Endothelial cell of hepatic sinusoid (primary cell): ENCODE measurements around the gene P2RX6.
"Not testable (repeated sequence)": the region's sequence is repeated elsewhere in the genome, so short reads cannot be mapped to it uniquely, and the experiment has no call there.

Source experiments
- in situ Hi-C: cut with HindIII; loops from 2 replicates; pipeline ENCODE4 v1.10.0; 2017; ENCODE audit warnings: low sequenced_read_pairs

P2RX6 gene

DNA sequence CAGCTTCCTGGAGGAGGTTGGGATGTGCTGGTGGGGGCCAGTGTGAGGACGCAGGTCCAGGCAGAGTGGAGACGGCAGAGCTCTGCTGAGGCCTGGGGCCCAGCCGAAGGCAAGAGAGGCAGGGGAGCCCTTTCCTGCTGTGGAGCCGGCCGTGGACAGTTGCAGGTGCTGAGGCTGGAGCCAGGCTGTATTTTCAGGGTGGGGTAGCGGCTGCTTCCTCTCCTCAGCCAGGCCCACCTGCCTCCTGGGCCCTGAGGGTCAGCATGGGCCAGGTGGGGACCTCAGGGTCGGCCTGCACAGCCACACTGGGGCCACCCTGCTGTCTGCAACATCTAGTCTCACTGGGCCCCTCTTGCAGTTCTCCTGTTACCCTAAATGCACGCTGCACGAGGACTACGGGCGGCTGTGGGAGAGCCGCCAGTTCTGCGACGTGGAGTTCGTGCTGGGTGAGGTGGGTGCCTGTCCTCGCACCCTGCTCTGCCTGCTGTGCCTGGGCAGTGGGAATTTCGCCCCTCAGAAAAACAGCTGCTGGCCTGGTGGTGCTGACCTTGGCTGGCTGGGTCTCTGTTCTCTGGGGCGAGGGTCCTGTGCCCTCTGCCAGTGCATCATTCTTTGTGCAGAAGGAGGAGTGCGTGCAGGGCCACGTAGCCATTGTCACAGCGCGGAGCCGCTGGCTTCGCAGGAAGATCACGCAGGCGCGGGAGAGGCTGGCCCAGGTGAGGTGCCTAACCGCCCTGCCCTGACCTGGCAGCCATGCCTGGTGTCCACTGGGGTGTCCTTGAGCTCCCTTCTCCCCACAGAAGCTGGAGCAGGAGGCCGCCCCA is 21.4 kb upstream of the P2RX6 start:
- in situ Hi-C loops = no loop called here

DNA sequence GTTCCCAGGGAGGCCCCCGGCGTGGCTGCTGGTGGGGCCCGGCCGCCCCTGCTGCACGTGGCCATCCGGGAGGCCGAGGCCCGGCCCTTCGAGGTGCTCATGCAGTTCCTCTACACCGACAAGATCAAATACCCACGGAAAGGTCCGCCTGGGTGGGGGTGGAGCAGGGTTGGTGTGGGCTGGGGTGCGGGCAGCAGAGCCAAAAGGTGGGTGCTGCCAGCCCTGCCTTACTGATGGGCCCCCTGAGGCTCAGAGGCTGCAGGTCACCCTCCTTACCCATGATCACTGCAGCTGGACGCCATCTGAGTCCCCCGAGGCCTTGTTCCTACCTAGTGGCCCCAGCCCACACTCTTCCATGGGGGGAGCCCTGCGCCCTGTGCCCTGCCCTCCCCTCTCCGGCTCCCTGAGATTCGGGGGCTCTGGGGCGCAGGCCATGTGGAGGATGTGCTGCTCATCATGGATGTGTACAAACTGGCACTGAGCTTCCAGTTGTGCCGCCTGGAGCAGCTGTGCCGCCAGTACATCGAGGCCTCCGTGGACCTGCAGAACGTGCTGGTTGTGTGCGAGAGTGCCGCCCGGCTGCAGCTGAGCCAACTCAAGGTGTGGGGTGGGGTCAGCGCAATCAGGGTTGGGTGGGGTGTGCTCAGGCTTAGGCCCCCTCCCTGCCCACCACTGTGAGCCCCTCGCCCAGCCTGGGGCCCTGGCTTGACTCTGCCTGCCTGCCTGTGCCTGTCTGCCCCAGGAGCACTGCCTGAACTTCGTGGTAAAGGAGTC is 20.6 kb upstream of the P2RX6 start:
- in situ Hi-C loops = no loop called here

DNA sequence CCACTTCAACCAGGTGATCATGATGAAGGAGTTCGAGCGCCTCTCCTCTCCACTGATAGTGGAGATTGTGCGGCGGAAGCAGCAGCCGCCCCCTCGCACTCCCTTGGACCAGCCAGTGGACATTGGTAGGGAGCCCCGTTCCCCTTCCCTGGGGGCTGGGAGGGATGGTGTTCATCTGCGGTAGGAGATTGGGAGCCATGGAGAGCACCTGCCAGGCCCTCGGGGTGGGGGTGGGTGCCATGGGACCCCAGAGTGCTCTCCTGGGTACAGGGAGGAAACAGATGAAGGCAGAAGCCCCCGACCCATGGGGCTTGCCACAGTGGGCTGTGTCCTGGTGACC is 20.1 kb upstream of the P2RX6 start:
- in situ Hi-C loops = no loop called here

DNA sequence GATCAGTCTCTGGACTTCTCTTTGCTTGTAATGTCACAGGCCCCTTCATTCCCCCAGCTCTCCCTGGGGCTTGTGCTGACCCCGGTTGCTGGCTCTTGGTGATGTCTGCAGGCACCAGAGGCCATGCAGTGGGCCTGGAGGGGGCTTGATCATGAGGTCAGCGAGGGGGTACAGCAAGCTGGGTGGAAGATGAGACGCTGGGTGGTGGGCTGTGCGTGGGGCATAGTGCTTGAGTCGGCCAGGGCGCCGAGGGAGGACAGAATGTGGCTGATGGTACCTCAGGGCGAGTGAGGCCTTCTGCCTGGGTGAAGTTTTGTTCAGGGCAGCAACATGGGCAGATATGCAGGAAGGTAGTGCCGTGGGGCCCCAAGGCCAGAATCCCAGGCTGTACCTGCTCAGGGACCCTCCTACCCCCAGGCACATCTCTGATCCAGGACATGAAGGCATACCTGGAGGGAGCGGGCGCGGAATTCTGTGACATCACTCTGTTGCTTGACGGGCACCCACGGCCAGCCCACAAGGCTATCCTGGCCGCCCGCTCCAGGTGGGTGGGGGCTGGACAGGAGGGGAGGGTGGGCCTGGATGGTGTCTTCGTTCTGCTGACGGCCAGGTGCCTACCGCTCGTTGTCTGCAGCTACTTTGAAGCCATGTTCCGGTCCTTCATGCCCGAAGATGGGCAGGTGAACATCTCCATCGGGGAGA is 19.5 kb upstream of the P2RX6 start:
- in situ Hi-C loops = no loop called here

DNA sequence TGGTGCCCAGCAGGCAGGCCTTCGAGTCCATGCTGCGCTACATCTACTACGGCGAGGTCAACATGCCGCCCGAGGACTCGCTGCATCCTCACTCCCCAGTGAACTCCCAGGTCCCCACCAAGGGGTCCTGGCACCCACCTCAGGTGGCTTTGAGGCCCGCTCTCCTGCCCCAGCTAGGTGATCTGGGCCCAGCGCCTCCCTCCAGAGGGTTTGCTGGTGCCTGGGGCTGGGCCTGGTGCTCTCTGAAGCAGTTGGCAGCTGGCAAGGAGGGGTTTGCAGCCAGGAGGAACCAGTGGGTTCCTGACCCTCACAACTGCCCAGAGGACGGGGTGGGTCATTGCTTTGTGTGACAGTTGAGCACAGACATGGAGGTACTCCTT is 18.9 kb upstream of the P2RX6 start:
- in situ Hi-C loops = no loop called here

DNA sequence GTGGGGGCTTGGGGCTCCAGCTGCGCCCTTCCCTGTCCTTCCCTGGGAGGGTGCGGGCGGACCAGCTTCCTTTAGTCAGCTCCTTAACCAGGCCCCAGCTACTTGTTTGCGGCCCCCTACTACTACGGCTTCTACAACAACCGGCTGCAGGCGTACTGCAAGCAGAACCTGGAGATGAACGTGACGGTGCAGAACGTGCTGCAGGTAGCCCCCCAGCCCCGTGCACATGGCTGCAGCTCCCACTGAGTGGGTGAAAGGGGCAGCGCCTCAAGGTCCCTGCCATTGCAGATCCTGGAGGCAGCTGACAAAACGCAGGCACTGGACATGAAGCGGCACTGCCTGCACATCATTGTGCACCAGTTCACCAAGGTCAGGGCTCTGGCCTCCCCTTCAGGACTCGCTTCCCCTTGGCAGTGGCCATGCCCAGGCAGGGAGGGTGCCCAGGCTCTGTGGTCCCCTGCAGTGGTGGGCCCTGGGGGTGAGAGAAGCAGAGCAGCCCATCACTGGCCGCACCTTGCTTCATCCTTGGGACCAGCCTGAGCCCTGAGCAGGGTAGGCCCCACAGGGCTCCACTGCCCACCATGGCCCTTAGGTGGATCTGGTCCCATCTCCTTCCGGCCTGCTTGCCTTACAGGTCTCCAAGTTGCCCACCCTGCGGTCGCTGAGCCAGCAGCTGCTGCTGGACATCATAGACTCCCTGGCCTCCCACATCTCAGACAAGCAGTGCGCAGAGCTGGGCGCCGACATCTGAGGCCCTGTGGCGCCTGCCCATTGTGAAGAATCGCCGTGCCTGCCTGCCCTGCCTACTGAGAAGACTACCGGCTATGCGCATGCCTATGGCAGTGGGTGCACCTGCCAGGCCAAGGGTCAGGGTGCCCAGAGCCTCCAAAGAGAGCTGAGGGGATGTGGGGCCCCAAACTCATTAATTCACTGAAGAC is 18.1 kb upstream of the P2RX6 start:
- in situ Hi-C loops = no loop called here

- in situ Hi-C loops = no loop called here
Measured at GRCh38 chr22:20997536-20998257, 17.3 kb upstream of the P2RX6 start.

GRCh38 chr22:20998411-20999336 is 16.3 kb upstream of the P2RX6 start:
- in situ Hi-C loops = no loop called here

DNA sequence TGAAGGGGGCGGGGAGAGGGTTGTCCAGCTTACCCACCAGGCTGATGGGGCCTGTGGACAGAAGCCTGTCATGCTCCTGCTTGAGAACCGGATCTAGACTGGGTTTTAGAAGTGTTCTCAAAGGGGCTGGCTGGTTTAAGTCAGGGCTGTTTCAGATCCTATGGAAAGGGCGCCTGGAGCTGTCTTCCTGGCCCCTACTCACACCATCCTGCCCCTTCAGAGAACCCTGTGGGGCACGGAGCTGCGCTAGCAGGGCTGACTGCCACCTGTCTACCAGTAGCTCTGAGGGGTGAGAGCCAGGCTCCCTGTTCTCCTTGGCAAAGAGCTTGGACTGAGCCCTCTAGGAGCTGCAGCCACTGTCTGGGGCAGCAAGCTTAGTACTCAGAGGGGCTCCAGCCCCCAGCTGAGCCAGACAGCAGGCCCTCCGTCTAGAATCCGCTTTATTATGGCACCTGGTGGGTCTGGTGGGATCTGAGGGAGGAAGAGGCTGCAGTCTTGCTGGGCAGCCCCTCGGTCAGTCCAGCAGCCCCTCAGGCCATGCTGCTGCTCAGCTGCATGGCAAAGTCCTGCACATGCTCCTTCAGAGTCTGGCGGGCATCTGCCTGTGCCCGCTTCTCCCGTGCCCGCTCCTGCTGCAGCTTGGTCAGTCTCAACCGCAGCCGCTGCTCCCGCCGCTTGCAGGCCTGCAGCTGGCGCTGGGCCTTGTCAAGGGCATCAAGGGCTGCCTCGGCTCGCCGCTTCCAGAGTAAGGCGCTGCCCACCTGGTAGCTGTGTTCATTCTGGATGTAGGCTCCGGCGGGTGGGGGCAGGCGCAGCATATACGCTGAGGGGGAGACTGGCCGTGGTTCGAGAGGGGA is 15.4 kb upstream of the P2RX6 start:
- in situ Hi-C loops = no loop called here

GRCh38 chr22:21000207-21000986 is 14.6 kb upstream of the P2RX6 start:
- in situ Hi-C loops = no loop called here

GRCh38 chr22:21000987-21001600 is 13.9 kb upstream of the P2RX6 start:
- in situ Hi-C loops = no loop called here

GRCh38 chr22:21001601-21002325 is 13.2 kb upstream of the P2RX6 start, which contains the start of gene THAP7:
Gene THAP7, minus strand, starts transcription at chr22:21002118. Its CDS starts 207 bp downstream, at chr22:21001911.
- in situ Hi-C loops = no loop called here

DNA sequence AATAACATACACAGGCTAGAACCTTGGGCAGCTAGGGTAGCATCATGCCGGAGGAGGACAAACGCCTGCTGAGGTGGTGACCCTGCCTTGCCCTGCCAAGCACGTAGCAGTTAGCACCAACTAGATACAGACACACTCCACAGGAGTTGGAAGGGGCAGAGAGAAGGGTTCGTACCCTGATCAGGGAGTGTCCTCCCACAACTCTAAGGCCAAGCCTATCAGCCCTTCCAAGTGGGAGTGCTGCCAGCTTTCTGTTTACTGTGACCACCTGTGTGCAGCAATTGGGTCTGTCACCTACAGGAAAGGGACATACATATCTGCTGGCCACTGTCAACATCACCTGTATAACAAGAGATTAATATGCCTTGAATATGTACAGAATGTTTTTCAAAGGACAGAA is 11.2 kb upstream of the P2RX6 start:
- in situ Hi-C loops = no loop called here

DNA sequence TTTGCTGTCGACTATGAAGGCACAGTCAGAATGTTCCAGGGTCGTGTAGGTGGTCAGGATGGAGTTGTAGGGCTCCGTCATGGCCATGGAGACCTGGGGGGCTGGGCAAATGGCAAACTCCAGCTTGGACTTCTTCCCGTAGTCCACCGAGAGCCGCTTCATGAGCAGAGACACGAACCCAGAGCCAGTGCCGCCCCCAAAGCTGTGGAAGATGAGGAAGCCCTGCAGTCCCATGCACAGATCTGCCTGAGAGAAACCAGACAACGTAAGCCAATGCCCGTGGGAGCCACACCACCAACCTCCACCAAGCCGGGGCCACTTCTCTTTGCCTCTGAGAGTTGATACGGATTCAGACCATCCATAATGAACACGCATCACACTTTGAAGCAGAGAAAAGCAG is 5.8 kb upstream of the P2RX6 start:
- in situ Hi-C loops = not testable (repeated sequence)

- in situ Hi-C loops = no loop called here
Measured at GRCh38 chr22:21009638-21010425, 5.1 kb upstream of the P2RX6 start.
